Activated CD8-positive, alpha-beta memory T cell treated with anti-CD3 and anti-CD28 coated beads for 4 hours (primary cell): ENCODE results near the gene GNE.
"Not testable (repeated sequence)": the region's sequence is repeated elsewhere in the genome, so short reads cannot be mapped to it uniquely, and the experiment has no call there.

Experiments
- DNase-seq, 2 donors: peaks; one replicate each; pipeline ENCODE4 v3.0.0-alpha.2; 2020; ENCODE audit warnings: low read depth in 2 of 2

GNE gene

GRCh38 chr9:36273354-36273753, 15.1 kb upstream of the GNE start:
- not testable (repeated sequence) for DNase-seq

GRCh38 chr9:36268007-36268427, 9.8 kb upstream of the GNE start:
- DNase-seq = no peak

- no peak for DNase-seq
Measured at GRCh38 chr9:36264896-36265295, 6.6 kb upstream of the GNE start.

GRCh38 chr9:36263683-36264082, 5.4 kb upstream of the GNE start:
- DNase-seq = no peak

GRCh38 chr9:36258996-36259533, 817 bp upstream of the GNE start:
- no peak for DNase-seq

- DNase-seq = no peak
Measured at GRCh38 chr9:36251428-36251827, 6.8 kb downstream of the GNE start.

- no peak for DNase-seq
Measured at GRCh38 chr9:36250079-36250478, 8.2 kb downstream of the GNE start.

- no peak for DNase-seq
Measured at GRCh38 chr9:36249189-36249588, 9.1 kb downstream of the GNE start.

GRCh38 chr9:36248061-36248460, 10.2 kb downstream of the GNE start:
- not testable (repeated sequence) for DNase-seq

GRCh38 chr9:36247356-36247755, 10.9 kb downstream of the GNE start:
- DNase-seq = no peak

- no peak for DNase-seq
Measured at GRCh38 chr9:36245906-36246305, 12.3 kb downstream of the GNE start.

- DNase-seq = not testable (repeated sequence)
Measured at GRCh38 chr9:36239675-36240074, 18.6 kb downstream of the GNE start.

GRCh38 chr9:36239205-36239604, 19.0 kb downstream of the GNE start:
- not testable (repeated sequence) for DNase-seq

- no peak for DNase-seq
Measured at GRCh38 chr9:36237230-36237629, 21.0 kb downstream of the GNE start.

GRCh38 chr9:36222449-36222848, 35.8 kb downstream of the GNE start:
- DNase-seq = no peak

- DNase-seq = no peak
Measured at GRCh38 chr9:36221667-36222066, 36.6 kb downstream of the GNE start.

GRCh38 chr9:36218411-36218901, 39.8 kb downstream of the GNE start:
- DNase-seq = no peak

GRCh38 chr9:36218011-36218410, 40.2 kb downstream of the GNE start:
- no peak for DNase-seq

GRCh38 chr9:36217256-36217968, 40.8 kb downstream of the GNE start:
- DNase-seq = no peak

- DNase-seq = no peak
Measured at GRCh38 chr9:36214571-36214970, 43.7 kb downstream of the GNE start.

GRCh38 chr9:36213989-36214388, 44.3 kb downstream of the GNE start:
- DNase-seq = no peak

- no peak for DNase-seq
Measured at GRCh38 chr9:36213387-36213786, 44.9 kb downstream of the GNE start.

GRCh38 chr9:36211510-36211909, 46.7 kb downstream of the GNE start:
- no peak for DNase-seq

- DNase-seq = no peak
Measured at GRCh38 chr9:36210722-36211121, 47.5 kb downstream of the GNE start.
